ENCODE measurements around the gene SPRN.
"Not testable (repeated sequence)": the region's sequence is repeated elsewhere in the genome, so short reads cannot be mapped to it uniquely, and the experiment has no call there.

Gene SPRN

GRCh38 chr10:133405272-133405671 lies 19.2 kb downstream of the SPRN start:
- no peak for DNase-seq

- no peak for DNase-seq
Observed at GRCh38 chr10:133403784-133404183, 20.6 kb downstream of the SPRN start.

GRCh38 chr10:133403359-133403758 lies 21.1 kb downstream of the SPRN start:
- DNase-seq = no peak

DNA sequence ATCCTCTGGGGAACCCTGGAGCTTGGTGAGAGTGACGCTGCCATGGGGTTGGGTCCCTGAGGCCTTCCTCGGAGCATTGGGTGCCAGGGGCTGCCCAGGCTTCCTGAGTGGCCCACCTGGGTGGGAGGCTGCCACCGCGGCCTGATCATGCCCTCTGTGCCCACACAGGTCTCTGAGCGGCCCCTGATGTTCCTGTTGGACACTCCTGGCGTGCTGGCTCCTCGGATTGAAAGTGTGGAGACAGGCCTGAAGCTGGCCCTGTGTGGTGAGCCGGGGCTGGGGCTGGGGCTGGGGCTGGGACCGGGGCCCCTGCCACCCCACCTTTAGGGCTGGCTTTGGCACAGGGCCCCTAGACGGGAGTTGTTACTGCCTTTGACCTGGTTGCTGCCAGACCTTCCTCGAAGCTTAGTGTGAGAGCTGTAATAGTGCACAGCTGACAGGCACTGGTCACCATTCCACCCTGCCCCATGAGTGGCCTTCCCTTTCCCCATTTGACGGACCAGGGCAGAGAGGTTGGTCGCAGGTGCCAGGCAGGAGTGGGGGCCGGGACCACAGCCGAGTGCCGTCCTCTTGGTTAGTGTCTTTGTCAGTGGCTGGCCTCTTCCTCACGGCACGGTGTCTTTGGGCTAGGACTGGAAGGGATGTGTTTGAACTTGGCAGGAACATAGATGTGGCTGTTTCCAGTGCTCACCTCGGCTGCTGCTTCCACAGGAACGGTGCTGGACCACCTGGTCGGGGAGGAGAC lies 22.3 kb downstream of the SPRN start:
- DNase-seq = no peak

DNA sequence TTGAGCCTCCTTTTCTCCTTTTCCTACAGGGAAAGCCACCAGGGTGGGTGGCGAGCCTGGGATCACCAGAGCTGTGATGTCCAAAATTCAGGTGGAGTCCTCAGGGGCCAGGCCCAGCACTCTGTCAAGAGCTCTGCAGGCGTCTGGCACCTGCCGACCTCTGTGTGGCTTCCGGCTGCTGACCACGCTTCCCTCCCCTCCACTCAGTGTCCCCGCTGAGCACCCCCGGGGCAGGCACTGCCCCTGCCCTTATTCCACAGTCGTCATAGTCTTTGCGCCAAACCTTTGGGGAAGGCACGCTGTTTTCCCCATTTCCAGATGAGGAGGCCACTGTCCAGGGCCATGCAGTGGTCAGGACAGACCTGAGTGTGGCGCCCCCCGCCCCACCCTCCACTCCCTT lies 22.9 kb downstream of the SPRN start:
- no peak for DNase-seq

GRCh38 chr10:133400624-133401424 lies 23.6 kb downstream of the SPRN start:
- DNase-seq = no peak

- no peak for DNase-seq
Observed at GRCh38 chr10:133399123-133399601, 25.3 kb downstream of the SPRN start.

- no peak for DNase-seq
Observed at GRCh38 chr10:133397938-133398337, 26.5 kb downstream of the SPRN start.

DNA sequence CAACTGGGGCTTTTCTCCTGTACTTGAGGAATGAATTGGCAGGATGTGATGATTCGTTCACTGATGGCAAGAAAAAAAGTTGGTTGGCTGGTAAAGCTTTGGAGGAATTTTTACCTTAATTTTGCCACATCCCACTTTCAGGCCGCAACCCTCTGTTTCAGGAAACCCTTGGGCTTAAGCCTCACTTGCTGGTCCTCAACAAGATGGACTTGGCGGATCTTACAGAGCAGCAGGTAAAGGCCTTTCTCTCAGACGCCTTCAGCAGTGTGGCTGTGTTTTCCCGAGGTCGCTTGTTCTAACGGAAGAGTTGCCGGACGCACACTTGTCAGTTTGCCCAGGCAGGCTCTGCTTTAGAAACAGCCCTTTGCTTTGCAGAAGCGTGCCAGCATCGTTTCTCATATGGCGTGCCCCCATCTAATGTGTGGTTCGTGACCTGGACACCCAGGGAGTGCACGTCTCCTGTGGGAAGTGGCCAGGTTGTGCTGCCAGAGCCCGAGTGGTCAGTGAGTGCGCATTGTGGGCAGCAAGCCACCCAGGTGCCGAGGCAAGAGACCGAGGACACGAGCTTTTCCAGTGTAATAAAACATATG lies 28.3 kb downstream of the SPRN start:
- DNase-seq = no peak

- no peak for DNase-seq
Observed at GRCh38 chr10:133394801-133395221, 29.6 kb downstream of the SPRN start.

DNA sequence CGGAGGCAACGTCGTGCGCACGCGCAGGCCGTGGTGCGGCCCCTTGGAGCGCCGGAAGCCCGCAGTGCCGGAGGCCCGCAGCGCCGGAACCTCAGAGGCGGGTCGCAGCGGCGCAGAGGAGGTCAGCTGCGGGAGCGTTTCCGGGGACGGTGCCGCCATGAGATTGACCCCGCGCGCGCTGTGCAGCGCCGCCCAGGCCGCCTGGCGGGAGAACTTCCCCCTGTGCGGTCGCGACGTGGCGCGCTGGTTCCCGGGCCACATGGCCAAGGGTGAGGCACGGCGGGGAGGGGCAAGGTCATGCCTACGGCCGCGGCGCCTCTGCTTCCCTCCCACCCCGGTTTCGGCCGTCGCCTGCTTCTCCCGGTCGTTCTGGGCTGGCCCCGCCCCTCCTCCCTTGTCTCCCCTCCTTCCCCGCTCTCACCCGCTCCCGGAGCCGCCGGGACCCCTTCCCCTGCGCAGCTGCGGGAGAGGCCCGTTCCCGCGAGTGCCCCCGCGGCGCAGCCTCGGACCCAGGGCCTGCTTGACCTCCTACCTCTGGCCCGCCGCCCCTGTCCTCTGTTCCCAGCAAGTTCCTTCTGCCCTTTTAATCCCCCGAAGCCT lies 30.3 kb downstream of the SPRN start, which contains the start of gene MTG1:
Gene MTG1, plus strand, starts transcription at position 94 of the 600 bp plus-strand sequence. Its CDS starts 64 bp downstream, at position 158.
- peak; percentile 86 for DNase-seq

GRCh38 chr10:133393401-133394063 lies 30.9 kb downstream of the SPRN start:
- no peak for DNase-seq

- DNase-seq = no peak
Observed at GRCh38 chr10:133391761-133392518, 32.5 kb downstream of the SPRN start.

DNA sequence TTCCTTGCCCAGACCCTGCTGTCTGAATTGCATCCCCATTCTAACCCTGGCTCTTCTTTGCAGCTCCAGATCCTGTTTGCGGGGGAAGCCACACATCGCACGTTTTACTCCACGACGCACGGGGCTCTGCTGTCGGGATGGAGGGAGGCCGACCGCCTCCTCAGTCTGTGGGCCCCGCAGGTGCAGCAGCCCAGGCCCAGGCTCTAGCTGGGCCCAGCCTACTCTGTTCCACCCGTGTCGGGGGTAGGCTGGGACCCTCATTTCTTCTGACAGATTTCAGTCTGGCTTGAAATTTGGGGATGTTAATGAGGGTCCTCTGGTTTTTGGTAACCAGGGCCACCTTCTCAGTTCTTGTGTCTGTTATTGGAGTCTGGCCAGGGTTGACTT lies 33.2 kb downstream of the SPRN start:
- no peak for DNase-seq

DNA sequence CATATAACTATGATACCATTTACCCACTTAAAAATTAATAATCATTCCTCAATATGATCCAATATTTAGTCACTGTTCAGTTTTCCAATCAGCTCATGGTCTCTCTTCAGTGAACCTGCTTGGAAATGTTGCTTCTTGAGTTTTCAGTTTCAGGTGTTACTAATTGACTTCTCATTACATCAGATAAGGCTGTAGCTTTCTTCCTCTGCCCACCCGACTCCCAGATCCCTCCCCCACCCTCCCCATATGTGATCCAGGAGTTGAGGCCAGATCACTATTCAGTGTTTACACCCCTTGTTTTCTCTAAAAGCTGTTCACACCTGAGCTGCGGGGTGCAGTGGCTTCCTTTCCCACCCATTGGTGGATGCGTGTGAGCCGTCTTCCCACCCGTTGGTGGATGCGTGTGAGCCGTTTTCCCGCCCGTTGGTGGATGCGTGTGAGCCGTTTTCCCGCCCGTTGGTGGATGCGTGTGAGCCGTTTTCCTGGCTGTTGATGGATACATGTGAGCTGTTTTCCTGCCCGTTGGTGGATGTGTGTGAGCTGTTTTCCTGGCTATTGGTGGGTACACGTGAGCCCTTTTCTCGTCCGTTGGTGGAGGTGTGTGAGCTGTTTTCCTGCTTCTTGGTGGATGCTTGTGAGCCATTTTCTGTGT lies 33.7 kb downstream of the SPRN start:
- DNase-seq = no peak

GRCh38 chr10:133388973-133389818 lies 35.2 kb downstream of the SPRN start:
- no peak for DNase-seq

- DNase-seq = no peak
Observed at GRCh38 chr10:133388236-133388972, 36.0 kb downstream of the SPRN start.

GRCh38 chr10:133386951-133387350 lies 37.5 kb downstream of the SPRN start:
- DNase-seq = not testable (repeated sequence)

GRCh38 chr10:133385214-133385613 lies 39.2 kb downstream of the SPRN start:
- DNase-seq = no peak

DNA sequence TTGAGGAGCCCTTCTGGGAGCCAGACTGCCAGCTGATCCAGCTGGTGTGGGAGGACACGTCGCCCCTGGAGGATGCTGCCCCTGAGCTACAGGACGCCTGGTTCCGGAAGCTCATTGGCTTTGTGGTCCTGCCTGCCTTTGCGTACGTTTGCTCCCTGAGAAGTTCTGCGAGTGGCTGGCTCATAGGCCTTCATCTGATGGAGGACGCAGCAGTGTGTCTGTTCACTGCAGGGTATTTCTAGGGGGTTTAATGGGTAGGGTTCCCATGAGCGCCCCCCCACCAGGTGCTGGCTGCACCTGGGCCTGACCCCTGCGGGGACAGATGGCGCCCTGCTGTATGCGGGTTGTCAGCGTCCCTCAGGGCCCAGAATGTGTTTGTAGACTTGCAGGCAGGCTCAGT lies 40.4 kb downstream of the SPRN start:
- no peak for DNase-seq

Measured in GF-D8 (cell line).